PFSK-1 (cell line): Measurements from ENCODE around the gene NXPE3.

Experiments
- FOXP2 ChIP-seq: optimal IDR thresholded peaks from 2 replicates; pipeline ENCODE3; 2011; ENCODE audit warnings: borderline replicate concordance, control low read depth, inconsistent platforms; ENCODE audit not compliant: insufficient read depth; ENCODE audit errors: extremely low read length, extremely low read depth
- POLR2AphosphoS5 ChIP-seq: IDR thresholded peaks from 2 replicates; pipeline ENCODE4 v1.6.1; 2012; ENCODE audit warnings: low read depth, mild to moderate bottlenecking, control low read depth, low read length, moderate library complexity
- SIN3A ChIP-seq: IDR thresholded peaks from 2 replicates; pipeline ENCODE4 v1.6.1; 2012; ENCODE audit warnings: mild to moderate bottlenecking, low read length, moderate library complexity, borderline replicate concordance; ENCODE audit not compliant: insufficient read depth
- TAF1 ChIP-seq: IDR thresholded peaks from 2 replicates; pipeline ENCODE4 v1.6.1; 2012; ENCODE audit warnings: low read length, control low read depth, borderline replicate concordance; ENCODE audit not compliant: insufficient read depth
- TF ChIP-seq, protein P1 (sequence below), 2 experiments: IDR thresholded peaks; 2 replicates each; pipeline versions ENCODE4 v1.6.1 to v1.8.0; 2011 to 2012; ENCODE audit warnings: low read depth in 2 of 2, low read length in 2 of 2, control low read depth in 1 of 2, inconsistent platforms in 1 of 2, mild to moderate bottlenecking in 1 of 2, moderate library complexity in 1 of 2; ENCODE audit not compliant: insufficient read depth in 1 of 2

DNA sequence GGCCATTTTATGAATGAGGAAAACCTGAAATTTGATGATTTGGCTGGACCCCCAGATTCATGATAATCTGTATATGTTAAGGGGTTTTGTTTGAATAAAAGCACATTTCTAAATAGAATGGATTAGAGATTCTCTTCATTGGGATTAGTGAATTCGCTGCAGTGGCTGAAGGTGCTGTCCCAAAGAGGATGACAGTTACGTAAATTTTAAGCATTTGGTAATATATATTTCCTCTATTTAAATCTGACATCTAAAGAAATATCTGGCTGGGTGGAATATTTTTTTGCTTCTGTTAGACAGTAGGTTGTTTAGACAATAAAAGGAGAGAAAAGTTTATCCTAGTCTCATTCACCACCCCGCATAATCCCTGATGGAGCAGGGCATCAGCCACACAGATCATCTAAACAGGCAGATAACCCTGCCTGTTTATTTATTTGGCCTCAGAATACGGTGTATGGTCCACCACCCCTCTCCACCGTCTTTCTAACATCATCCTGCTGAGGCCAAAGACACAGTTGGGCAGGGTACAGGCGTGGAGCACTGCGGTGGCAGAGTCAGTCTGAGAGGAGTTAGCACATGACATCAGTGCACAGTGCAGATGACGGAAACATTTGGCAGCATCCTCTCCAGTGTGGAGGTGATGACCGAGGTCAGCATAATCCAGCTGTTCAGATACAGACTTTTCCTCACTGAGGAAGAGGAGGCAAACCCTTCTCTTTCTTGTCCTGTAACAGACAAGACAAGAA lies 49.9 kb downstream of the NXPE3 start:
- TF ChIP-seq POLR2AphosphoS5 = no peak
- no peak for TF ChIP-seq TAF1
- TF ChIP-seq, protein P1, sequence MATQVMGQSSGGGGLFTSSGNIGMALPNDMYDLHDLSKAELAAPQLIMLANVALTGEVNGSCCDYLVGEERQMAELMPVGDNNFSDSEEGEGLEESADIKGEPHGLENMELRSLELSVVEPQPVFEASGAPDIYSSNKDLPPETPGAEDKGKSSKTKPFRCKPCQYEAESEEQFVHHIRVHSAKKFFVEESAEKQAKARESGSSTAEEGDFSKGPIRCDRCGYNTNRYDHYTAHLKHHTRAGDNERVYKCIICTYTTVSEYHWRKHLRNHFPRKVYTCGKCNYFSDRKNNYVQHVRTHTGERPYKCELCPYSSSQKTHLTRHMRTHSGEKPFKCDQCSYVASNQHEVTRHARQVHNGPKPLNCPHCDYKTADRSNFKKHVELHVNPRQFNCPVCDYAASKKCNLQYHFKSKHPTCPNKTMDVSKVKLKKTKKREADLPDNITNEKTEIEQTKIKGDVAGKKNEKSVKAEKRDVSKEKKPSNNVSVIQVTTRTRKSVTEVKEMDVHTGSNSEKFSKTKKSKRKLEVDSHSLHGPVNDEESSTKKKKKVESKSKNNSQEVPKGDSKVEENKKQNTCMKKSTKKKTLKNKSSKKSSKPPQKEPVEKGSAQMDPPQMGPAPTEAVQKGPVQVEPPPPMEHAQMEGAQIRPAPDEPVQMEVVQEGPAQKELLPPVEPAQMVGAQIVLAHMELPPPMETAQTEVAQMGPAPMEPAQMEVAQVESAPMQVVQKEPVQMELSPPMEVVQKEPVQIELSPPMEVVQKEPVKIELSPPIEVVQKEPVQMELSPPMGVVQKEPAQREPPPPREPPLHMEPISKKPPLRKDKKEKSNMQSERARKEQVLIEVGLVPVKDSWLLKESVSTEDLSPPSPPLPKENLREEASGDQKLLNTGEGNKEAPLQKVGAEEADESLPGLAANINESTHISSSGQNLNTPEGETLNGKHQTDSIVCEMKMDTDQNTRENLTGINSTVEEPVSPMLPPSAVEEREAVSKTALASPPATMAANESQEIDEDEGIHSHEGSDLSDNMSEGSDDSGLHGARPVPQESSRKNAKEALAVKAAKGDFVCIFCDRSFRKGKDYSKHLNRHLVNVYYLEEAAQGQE (IDR thresholded peaks at IDR 0.05; ENCODE audit: insufficient read depth in 1 of 2, low read depth in 2 of 2, low read length in 2 of 2) = no peak
- TF ChIP-seq SIN3A = no peak
- peak; percentile 38 for TF ChIP-seq FOXP2
